OCI-LY7 (cell line): ENCODE measurements around the gene TBC1D17.

Source experiments
- EZH2phosphoT487 ChIP-seq: fragments of 200-600 bp; sonication (generic); IDR thresholded peaks from 2 replicates; pipeline ENCODE4 v1.6.1; 2018; ENCODE audit warnings: low read depth, borderline replicate concordance, mild to moderate bottlenecking, mixed run types, antibody characterized with exemption, low read length, moderate library complexity, mixed read lengths
- TF ChIP-seq, protein P1 (sequence below): fragments of 200-600 bp; sonication (generic); conservative IDR thresholded peaks from 2 replicates; pipeline ENCODE4 v1.5.1; 2014; ENCODE audit warnings: mild to moderate bottlenecking, antibody characterized with exemption, low read length, moderate library complexity, mixed read lengths

DNA sequence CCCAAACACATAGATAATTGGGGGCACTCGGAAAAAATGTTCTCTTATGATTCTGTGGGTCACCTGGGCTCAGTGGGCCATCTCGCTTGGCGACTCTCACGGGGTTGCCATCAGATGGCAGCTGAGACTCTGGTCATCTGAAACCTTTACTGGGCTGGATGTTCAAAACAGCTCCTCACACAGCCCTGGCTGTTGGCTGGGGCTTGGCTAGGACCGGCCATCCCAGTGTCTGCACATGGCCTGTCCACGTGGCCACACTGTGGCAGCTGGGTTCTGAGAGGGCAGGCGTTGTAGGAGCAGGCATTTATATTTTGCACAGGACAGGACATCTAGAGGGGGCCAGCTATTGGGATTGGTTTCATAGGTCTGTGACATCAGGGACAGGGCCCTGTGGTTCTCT lies 43.9 kb upstream of the TBC1D17 start:
- TF ChIP-seq, protein P1, sequence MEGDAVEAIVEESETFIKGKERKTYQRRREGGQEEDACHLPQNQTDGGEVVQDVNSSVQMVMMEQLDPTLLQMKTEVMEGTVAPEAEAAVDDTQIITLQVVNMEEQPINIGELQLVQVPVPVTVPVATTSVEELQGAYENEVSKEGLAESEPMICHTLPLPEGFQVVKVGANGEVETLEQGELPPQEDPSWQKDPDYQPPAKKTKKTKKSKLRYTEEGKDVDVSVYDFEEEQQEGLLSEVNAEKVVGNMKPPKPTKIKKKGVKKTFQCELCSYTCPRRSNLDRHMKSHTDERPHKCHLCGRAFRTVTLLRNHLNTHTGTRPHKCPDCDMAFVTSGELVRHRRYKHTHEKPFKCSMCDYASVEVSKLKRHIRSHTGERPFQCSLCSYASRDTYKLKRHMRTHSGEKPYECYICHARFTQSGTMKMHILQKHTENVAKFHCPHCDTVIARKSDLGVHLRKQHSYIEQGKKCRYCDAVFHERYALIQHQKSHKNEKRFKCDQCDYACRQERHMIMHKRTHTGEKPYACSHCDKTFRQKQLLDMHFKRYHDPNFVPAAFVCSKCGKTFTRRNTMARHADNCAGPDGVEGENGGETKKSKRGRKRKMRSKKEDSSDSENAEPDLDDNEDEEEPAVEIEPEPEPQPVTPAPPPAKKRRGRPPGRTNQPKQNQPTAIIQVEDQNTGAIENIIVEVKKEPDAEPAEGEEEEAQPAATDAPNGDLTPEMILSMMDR, result no peak
- no peak for TF ChIP-seq EZH2phosphoT487
